KMS-11 (cell line): ENCODE measurements around the gene MED15.

Experiments
- H2AFZ ChIP-seq: fragments of 200-600 bp; sonication (generic); 2 replicates; pipeline ENCODE4 v1.6.1; 2016; ENCODE audit warnings: antibody characterized with exemption, mixed run types, low read depth
- H3K27ac ChIP-seq: fragments of 200-600 bp; sonication (generic); 2 replicates; pipeline ENCODE4 v1.6.1; 2016; ENCODE audit warnings: mild to moderate bottlenecking, mixed run types
- H3K27me3 ChIP-seq: fragments of 200-600 bp; sonication (generic); 2 replicates; pipeline ENCODE4 v1.6.1; 2017; ENCODE audit warnings: mild to moderate bottlenecking, low read depth, mixed run types, moderate library complexity; ENCODE audit not compliant: insufficient read depth
- H3K36me3 ChIP-seq: fragments of 200-600 bp; sonication (generic); 2 replicates; pipeline ENCODE4 v1.6.1; 2017; ENCODE audit warnings: mild to moderate bottlenecking, mixed run types; ENCODE audit not compliant: insufficient read depth
- H3K4me1 ChIP-seq: fragments of 200-600 bp; sonication (generic); 2 replicates; pipeline ENCODE4 v1.6.1; 2016; ENCODE audit warnings: mild to moderate bottlenecking, low read depth, mixed run types; ENCODE audit not compliant: poor library complexity, severe bottlenecking
- H3K4me2 ChIP-seq: fragments of 200-600 bp; sonication (generic); 2 replicates; pipeline ENCODE4 v1.7.0; 2016; ENCODE audit warnings: mild to moderate bottlenecking, mixed run types
- H3K4me3 ChIP-seq: fragments of 200-600 bp; sonication (generic); IDR thresholded peaks from 2 replicates; pipeline ENCODE4 v1.6.1; 2017; ENCODE audit warnings: low read depth, low read length, mixed read lengths; ENCODE audit not compliant: insufficient read depth
- H3K79me2 ChIP-seq: fragments of 200-600 bp; sonication (generic); 2 replicates; pipeline ENCODE4 v1.6.1; 2016; ENCODE audit warnings: low read depth, mixed run types; ENCODE audit not compliant: insufficient read depth
- H3K9ac ChIP-seq: fragments of 200-600 bp; sonication (generic); 2 replicates; pipeline ENCODE4 v1.6.1; 2016; ENCODE audit warnings: mild to moderate bottlenecking, mixed run types
- H4K20me1 ChIP-seq: fragments of 200-600 bp; sonication (generic); 2 replicates; pipeline ENCODE4 v1.6.1; 2016; ENCODE audit warnings: mild to moderate bottlenecking, mixed run types; ENCODE audit not compliant: insufficient read depth
- CTCF ChIP-seq: fragments of 200-600 bp; sonication (generic); conservative IDR thresholded peaks from 2 replicates; pipeline ENCODE4 v1.6.1; 2017; ENCODE audit warnings: low read depth, mild to moderate bottlenecking, antibody characterized with exemption, low read length, moderate library complexity, mixed read lengths

The MED15 gene

DNA sequence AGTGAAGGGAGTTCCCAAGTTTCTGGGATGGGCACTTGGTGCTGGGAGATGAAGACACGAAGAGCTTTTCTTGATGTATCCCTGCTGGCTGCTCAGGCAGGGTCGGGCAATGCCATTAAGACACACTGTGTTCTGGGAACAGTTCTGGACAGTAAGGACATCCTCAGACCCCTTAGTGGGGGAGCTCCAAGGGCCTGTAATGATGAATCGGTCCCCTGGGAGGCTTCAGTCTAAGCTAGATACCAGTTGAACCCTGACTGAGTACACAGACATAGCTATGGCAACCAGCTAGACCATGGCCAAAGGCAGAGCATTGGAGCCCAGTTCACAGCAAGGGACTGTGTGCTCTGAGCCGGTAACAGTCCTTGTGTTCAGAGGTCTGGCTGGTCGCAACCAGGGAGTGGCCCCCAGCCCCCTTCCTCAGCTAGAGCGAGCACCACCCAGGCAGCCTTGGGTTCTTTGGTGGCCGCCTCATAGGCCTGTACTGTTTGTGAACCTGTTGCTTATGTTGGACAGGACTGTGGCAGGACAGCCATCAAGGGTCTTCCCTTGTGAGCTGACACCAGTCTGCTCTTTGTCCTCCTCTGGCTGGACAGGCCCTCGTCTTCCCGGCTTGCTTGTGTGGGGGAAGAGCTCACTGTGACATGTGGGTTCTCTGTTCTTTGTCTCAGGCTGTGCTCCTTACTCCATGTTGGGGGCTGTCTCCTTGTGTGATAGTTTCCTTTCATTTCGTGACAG is 25.0 kb downstream of the MED15 start:
- no peaks in the 10 kb centered on the region for H4K20me1 ChIP-seq
- no peak for TF ChIP-seq CTCF
- no peak overlapping the region for H3K4me2 ChIP-seq
- no peak overlapping the region for H3K4me3 ChIP-seq
- H3K36me3 ChIP-seq, result no peaks in the 10 kb centered on the region
- H3K9ac ChIP-seq, result no peak overlapping the region
- H3K4me1 ChIP-seq, result peaks cover 27% of the 10 kb centered on the region
- H3K27ac ChIP-seq, result no peak overlapping the region; the same call in 1 of the 2 replicates
- H3K27me3 ChIP-seq, result no peaks in the 10 kb centered on the region
- H3K79me2 ChIP-seq, result peaks cover 59% of the 10 kb centered on the region
- H2AFZ ChIP-seq, result no peak overlapping the region

GRCh38 chr22:20533095-20533878 is 25.9 kb downstream of the MED15 start:
- Histone ChIP-seq H3K79me2 (peaks cover 52% of the 10 kb centered on the region), H3K4me2 (no peak overlapping the region), H2AFZ (no peak overlapping the region), H3K4me1 (peaks cover 27% of the 10 kb centered on the region), H3K9ac (no peak overlapping the region), H4K20me1 (no peaks in the 10 kb centered on the region), H3K36me3 (no peaks in the 10 kb centered on the region), H3K27ac (peak overlapping the region; percentile 12; the same call in 1 of the 2 replicates), H3K27me3 (no peaks in the 10 kb centered on the region), H3K4me3 (no peak overlapping the region)
- no peak for TF ChIP-seq CTCF

DNA sequence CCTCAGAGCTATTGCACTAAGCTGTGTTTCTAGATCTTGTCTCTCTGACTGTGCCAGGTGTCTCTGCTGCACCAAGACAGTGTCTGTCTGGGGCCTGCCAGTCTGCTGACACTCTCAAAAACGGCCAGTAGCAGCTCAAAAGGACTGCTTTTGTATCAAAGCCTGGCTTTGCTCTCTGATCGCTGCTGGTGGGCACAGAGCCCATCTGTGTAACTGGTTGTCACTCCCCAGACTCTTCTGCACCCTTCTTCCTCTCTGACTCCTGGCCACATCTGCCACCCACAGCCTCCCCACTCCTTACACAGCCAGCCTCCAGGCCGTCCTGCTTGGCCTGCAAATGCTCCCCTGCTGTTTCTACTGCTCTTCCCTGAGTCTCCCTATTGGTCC is 26.5 kb downstream of the MED15 start:
- H4K20me1 ChIP-seq, result no peaks in the 10 kb centered on the region
- H3K27me3 ChIP-seq, result no peaks in the 10 kb centered on the region
- no peak overlapping the region for H2AFZ ChIP-seq
- H3K36me3 ChIP-seq, result no peaks in the 10 kb centered on the region
- H3K4me3 ChIP-seq, result no peak overlapping the region
- no peak for TF ChIP-seq CTCF
- H3K27ac ChIP-seq, result peak overlapping the region; percentile 12; the same call in 1 of the 2 replicates
- H3K4me1 ChIP-seq, result peaks cover 27% of the 10 kb centered on the region
- H3K79me2 ChIP-seq, result peaks cover 46% of the 10 kb centered on the region
- no peak overlapping the region for H3K9ac ChIP-seq
- no peak overlapping the region for H3K4me2 ChIP-seq

- peaks cover 20% of the 10 kb centered on the region for H3K79me2 ChIP-seq
- no peak overlapping the region for H3K4me3 ChIP-seq
- peaks cover 7% of the 10 kb centered on the region for H3K36me3 ChIP-seq
- H3K4me2 ChIP-seq, result no peak overlapping the region
- no peak overlapping the region for H3K9ac ChIP-seq
- peaks cover 21% of the 10 kb centered on the region for H3K4me1 ChIP-seq
- H3K27me3 ChIP-seq, result no peaks in the 10 kb centered on the region
- no peak for TF ChIP-seq CTCF
- no peaks in the 10 kb centered on the region for H4K20me1 ChIP-seq
- no peak overlapping the region for H2AFZ ChIP-seq
- no peak overlapping the region for H3K27ac ChIP-seq
Measured at GRCh38 chr22:20536590-20537324, 29.3 kb downstream of the MED15 start.
